Measurements from ENCODE around the gene ACSS1.

ACSS1 gene

GRCh38 chr20:25057234-25058050 lies 497 bp downstream of the ACSS1 start:
- DNase-seq, result no peak

GRCh38 chr20:25056690-25057233 lies 1.2 kb downstream of the ACSS1 start:
- no peak for DNase-seq

- DNase-seq, result no peak
Observed at GRCh38 chr20:25055711-25056495, 2.0 kb downstream of the ACSS1 start.

GRCh38 chr20:25054995-25055629 lies 2.8 kb downstream of the ACSS1 start:
- no peak for DNase-seq

- DNase-seq, result no peak
Observed at GRCh38 chr20:25054096-25054820, 3.7 kb downstream of the ACSS1 start.

GRCh38 chr20:25053255-25054031 lies 4.5 kb downstream of the ACSS1 start:
- peak; percentile 28 for DNase-seq

- no peak for DNase-seq
Observed at GRCh38 chr20:25052255-25053194, 5.4 kb downstream of the ACSS1 start.

- no peak for DNase-seq
Observed at GRCh38 chr20:25051386-25052155, 6.4 kb downstream of the ACSS1 start.

GRCh38 chr20:25050501-25051350 lies 7.2 kb downstream of the ACSS1 start:
- DNase-seq, result no peak

GRCh38 chr20:25050082-25050481 lies 7.9 kb downstream of the ACSS1 start:
- DNase-seq, result no peak

GRCh38 chr20:25049261-25050060 lies 8.5 kb downstream of the ACSS1 start:
- DNase-seq, result no peak

- no peak for DNase-seq
Observed at GRCh38 chr20:25048519-25048952, 9.4 kb downstream of the ACSS1 start.

GRCh38 chr20:25047766-25048165 lies 10.2 kb downstream of the ACSS1 start:
- DNase-seq, result no peak

- no peak for DNase-seq
Observed at GRCh38 chr20:25046736-25047666, 10.9 kb downstream of the ACSS1 start.

- no peak for DNase-seq
Observed at GRCh38 chr20:25046181-25046641, 11.7 kb downstream of the ACSS1 start.

- no peak for DNase-seq
Observed at GRCh38 chr20:25045343-25045712, 12.6 kb downstream of the ACSS1 start.
